GM12878 (cell line): ENCODE measurements around the gene MIEN1. TPM values are rescaled to one million over a fixed set of nuclear protein-coding genes. Genes with fewer than 3 reads are reported as not detected.

Experiments
- ATAC-seq: fragments of 200-7000 bp; cut with Tn5 transposase; 3 replicates; pipeline ENCODE4 v1.9.1; 2020; ENCODE audit warnings: mild to moderate bottlenecking, moderate library complexity
- BruUV-seq: library from RNA; stranded (reverse); fragments of 400-500 nt; replicated peaks from 2 replicates; lab custom pipeline; 2021; lab: Mats Ljungman, UMichigan
- CTCF ChIA-PET: fragments of 300-600 bp; sonication (Branson Sonifier 250); formaldehyde crosslinking; extraction: SDS; loops from one replicate; lab custom pipeline; 2021; ENCODE audit warnings: inconsistent platforms; lab: Yijun Ruan, JAX
- POLR2A ChIA-PET: fragments of 350-600 bp; formaldehyde crosslinking; extraction: SDS; loops from one replicate; lab custom pipeline; 2021; ENCODE audit warnings: inconsistent platforms; lab: Charles Lee
- RAD21 ChIA-PET: fragments of 300-600 bp; sonication (Branson Sonifier 250); formaldehyde crosslinking; loops from one replicate; lab custom pipeline; 2023; ENCODE audit warnings: antibody characterized with exemption; ENCODE audit not compliant: unreplicated experiment; lab: Charles Lee
- SMC1A ChIA-PET: fragments of 300-600 bp; sonication (Branson Sonifier 250); formaldehyde crosslinking; loops from one replicate; lab custom pipeline; 2023; ENCODE audit not compliant: unreplicated experiment, uncharacterized antibody; lab: Charles Lee
- DNase-seq: peaks from one replicate; pipeline ENCODE4 v3.0.0-alpha.2; 2011; ENCODE audit warnings: low read depth, low spot score
- FAIRE-seq: peaks from 3 replicates; lab custom pipeline; 2011; peaks lifted over from hg19 to GRCh38; lab: Jason Lieb, UNC
- H2AFZ ChIP-seq: 2 replicates; pipeline ENCODE4 v1.6.0; 2011; ENCODE audit warnings: low read depth, low read length, control low read depth; ENCODE audit not compliant: control insufficient read depth
- H3K27ac ChIP-seq: 2 replicates; pipeline ENCODE4 v1.5.1; 2011; ENCODE audit warnings: control low read depth; ENCODE audit not compliant: control insufficient read depth, insufficient read depth
- H3K27me3 ChIP-seq, 2 experiments: replicated peaks in 1 of 2; 2 replicates each; pipeline versions ENCODE4 v1.6.0 to v1.6.1; 2011; ENCODE audit warnings: low read length in 1 of 2; ENCODE audit not compliant: control insufficient read depth in 2 of 2, insufficient read depth in 2 of 2
- H3K36me3 ChIP-seq, 2 experiments: 2 replicates each; pipeline ENCODE4 v1.5.1; 2011; ENCODE audit warnings: low read length in 1 of 2; ENCODE audit not compliant: control insufficient read depth in 2 of 2, insufficient read depth in 2 of 2
- H3K4me1 ChIP-seq: 2 replicates; pipeline ENCODE4 v1.6.1; 2011; ENCODE audit warnings: mild to moderate bottlenecking, low read length, moderate library complexity, mixed read lengths; ENCODE audit not compliant: control insufficient read depth, insufficient read depth
- H3K4me2 ChIP-seq: 2 replicates; pipeline ENCODE4 v1.6.0; 2011; ENCODE audit warnings: control low read depth; ENCODE audit not compliant: control insufficient read depth, insufficient read depth
- H3K4me3 ChIP-seq: fragments of 200-600 bp; sonication (generic); 2 replicates; pipeline ENCODE4 v1.5.1; 2016
- H3K79me2 ChIP-seq: 2 replicates; pipeline ENCODE4 v1.6.0; 2011; ENCODE audit warnings: low read length; ENCODE audit not compliant: control insufficient read depth, insufficient read depth
- H3K9ac ChIP-seq: 2 replicates; pipeline ENCODE4 v1.8.0; 2011; ENCODE audit warnings: low read length, control low read depth, mixed read lengths; ENCODE audit not compliant: control insufficient read depth, insufficient read depth
- H3K9me3 ChIP-seq: replicated peaks from 3 replicates; pipeline ENCODE4 v1.5.1; 2011; ENCODE audit warnings: mild to moderate bottlenecking, low read length; ENCODE audit not compliant: control insufficient read depth, insufficient read depth
- H4K20me1 ChIP-seq: 2 replicates; pipeline ENCODE4 v1.6.0; 2011; ENCODE audit not compliant: control insufficient read depth, insufficient read depth
- NR2C1 ChIP-seq: fragments of 450-650 bp; IDR thresholded peaks from 2 replicates; pipeline ENCODE4 v1.6.1; 2017; ENCODE audit warnings: antibody characterized with exemption, mild to moderate bottlenecking, moderate library complexity
- ZNF274 ChIP-seq: IDR thresholded peaks from one replicate; pipeline ENCODE4 v1.8.0; 2011; ENCODE audit not compliant: insufficient read length, insufficient read depth
- ZNF384 ChIP-seq: IDR thresholded peaks from 2 replicates; pipeline ENCODE4 v1.6.1; 2012; ENCODE audit warnings: low read depth, mild to moderate bottlenecking, low read length, improper control_type of control experiment, borderline replicate concordance
- WGBS: methylation state at CpG from one replicate; pipeline ENCODE4 v1.1.6; 2016; ENCODE audit warnings: low lambda C conversion rate; ENCODE audit not compliant: insufficient replicate concordance, insufficient coverage; ENCODE audit errors: missing lambda C conversion rate; 5-methylcytosine and 5-hydroxymethylcytosine counted together
- in situ Hi-C: fragments of 300-500 bp; cut with MboI; formaldehyde crosslinking; loops from 9 replicates; pipeline ENCODE4 v1.14.3; 2018; ENCODE audit warnings: mixed read lengths
- intact Hi-C: fragments of 100-400 bp; cut with micrococcal nuclease; formaldehyde crosslinking; loops from one replicate; pipeline ENCODE4 v1.14.2; 2022; ENCODE audit not compliant: unreplicated experiment
- polyA plus RNA-seq, 11 experiments: library from polyadenylated mRNA; depleted of rRNA in 4 of 11; unstranded in 6 of 11; stranded (reverse) in 5 of 11; fragments of >200 nt; fragmentation: Nextera tagmentation in 4 of 11; fragmentation: Illumina TruSeq in 1 of 11; extraction: Ambion mirVana in 4 of 11; extraction: Trizol in 1 of 11; gene quantifications; 1 replicate in 1 of 11; 2 replicates in 10 of 11; pipeline versions ENCODE4 v1.2.1 to v1.2.3, GENCODE V29; 2011 to 2016; ENCODE audit warnings: inconsistent platforms in 2 of 11, missing spikeins in 2 of 11, low read depth in 1 of 11
- total RNA-seq, 4 experiments: library from RNA; depleted of rRNA in 3 of 4; stranded (reverse); fragments of >200 nt in 3 of 4; fragmentation: Illumina TruSeq in 1 of 4; extraction: Trizol in 1 of 4; gene quantifications; 2 replicates each; pipeline versions ENCODE4 v1.2.1 to v1.2.3, GENCODE V29; 2013 to 2021

MIEN1 gene
- total and polyA plus RNA-seq, 10 of the 15 experiments (the other 5 are each of a cell fraction or from before 2014, with no cell fraction given): 24.9 to 89.1 (median 47.7) TPM

GRCh38 chr17:39759204-39759603, 28.9 kb upstream of the MIEN1 start:
- peak overlapping the region; percentile 96 for H3K27ac ChIP-seq
- no TSS peak for BruUV-seq

More at GRCh38 chr17:39759204-39759603, 28.9 kb upstream of the MIEN1 start:
- SMC1A ChIA-PET: interaction anchor here (0.6 to 4.6 kb wide), 19 partner anchors 8 to 140 kb away, joined by 3 to 42 read pairs (median 4); partner anchors contain the start of gene IKZF3
- H3K36me3 ChIP-seq: peaks cover 5 to 22% of the 10 kb centered on the region in 2 experiments
- CTCF ChIA-PET: interaction anchor here (0.7 to 3.0 kb wide), 14 partner anchors 10 to 221 kb away, joined by 3 to 19 read pairs (median 4); partner anchors contain the start of genes MIEN1 and PSMD3
- no peak for ATAC-seq
- H2AFZ ChIP-seq: no peak overlapping the region
- WGBS: 34% methylated on average over 5 of the region's 5 CpGs
- H3K9me3 ChIP-seq: no peaks in the 10 kb centered on the region
- intact Hi-C loops (loop anchor here (5.0 kb wide), 3 partner anchors 33 to 223 kb away; partner anchors contain the start of genes LRRC3C, ORMDL3 and PSMD3), in situ Hi-C loops (loop anchor here (5.0 kb wide), 1 partner anchor 103 kb away; the partner anchor contains the start of gene IKZF3)
- POLR2A ChIA-PET: interaction anchor here (1.2 to 2.5 kb wide), 4 partner anchors 11 to 105 kb away, joined by 3 to 9 read pairs (median 6); partner anchors contain the start of gene IKZF3
- peaks cover 67% of the 10 kb centered on the region for H3K4me1 ChIP-seq
- peaks cover 45% of the 10 kb centered on the region for H3K79me2 ChIP-seq
- H3K9ac ChIP-seq: peak overlapping the region; percentile 28; the same call in 1 of the 2 replicates
- H3K27me3 ChIP-seq: no peaks in the 10 kb centered on the region
- FAIRE-seq: no peak
- RAD21 ChIA-PET: interaction anchor here (0.6 to 3.8 kb wide), 14 partner anchors 11 to 136 kb away, joined by 3 to 18 read pairs (median 6); partner anchors contain the start of gene MIEN1
- no peak for TF ChIP-seq NR2C1
- 0 out of 2 replicates have a peak, but pooled peaks have one; percentile 13 for TF ChIP-seq ZNF384
- TF ChIP-seq ZNF274: no peak
- TF ChIP-seq, all 136 proteins: peak for 1
- H4K20me1 ChIP-seq: no peaks in the 10 kb centered on the region; the same call in 1 of the 2 replicates
- H3K4me2 ChIP-seq: peak overlapping the region; percentile 41
- H3K4me3 ChIP-seq: no peak overlapping the region
- no peak for DNase-seq
